ENCODE data around the gene CAMTA1. TPM values are rescaled to one million over a fixed set of nuclear protein-coding genes. Genes with fewer than 3 reads are reported as not detected.

CAMTA1 gene
- total RNA-seq, 2 donors from 2014 or later: 55.3 to 69.5 TPM

- DNase-seq (no peak), ATAC-seq (no peak)
- H3K27ac Mint-ChIP-seq: no peak overlapping the region
- H3K4me1 Mint-ChIP-seq: peaks cover 5% of the 10 kb centered on the region
- H3K27me3 Mint-ChIP-seq: peaks cover 36% of the 10 kb centered on the region
- H3K4me3 Mint-ChIP-seq: no peak overlapping the region
- no peaks in the 10 kb centered on the region for H3K9me3 ChIP-seq (ENCODE audit: control insufficient read depth, low read length, poor library complexity, severe bottlenecking)
- H3K36me3 Mint-ChIP-seq (ENCODE audit: low read depth): no peaks in the 10 kb centered on the region
Measured at GRCh38 chr1:7455796-7456721, 670.8 kb downstream of the CAMTA1 start.

GRCh38 chr1:7456722-7457082, 671.4 kb downstream of the CAMTA1 start:
- DNase-seq (no peak), ATAC-seq (no peak)
- Mint-ChIP-seq H3K4me1 (peaks cover 5% of the 10 kb centered on the region), H3K27ac (no peak overlapping the region), H3K4me3 (no peak overlapping the region), H3K27me3 (peaks cover 36% of the 10 kb centered on the region), H3K36me3 (ENCODE audit: low read depth) (no peaks in the 10 kb centered on the region)
- H3K9me3 ChIP-seq (ENCODE audit: control insufficient read depth, low read length, poor library complexity, severe bottlenecking): no peaks in the 10 kb centered on the region

- Mint-ChIP-seq H3K27ac (no peak overlapping the region), H3K27me3 (peaks cover 36% of the 10 kb centered on the region), H3K36me3 (ENCODE audit: low read depth) (no peaks in the 10 kb centered on the region), H3K4me1 (peaks cover 2% of the 10 kb centered on the region), H3K4me3 (no peak overlapping the region)
- DNase-seq (no peak), ATAC-seq (no peak)
- no peaks in the 10 kb centered on the region for H3K9me3 ChIP-seq (ENCODE audit: control insufficient read depth, low read length, poor library complexity, severe bottlenecking)
Measured at GRCh38 chr1:7457811-7458210, 672.6 kb downstream of the CAMTA1 start.

GRCh38 chr1:7458946-7459345, 673.7 kb downstream of the CAMTA1 start:
- Mint-ChIP-seq H3K4me3 (no peak overlapping the region), H3K4me1 (peaks cover 5% of the 10 kb centered on the region), H3K36me3 (ENCODE audit: low read depth) (no peaks in the 10 kb centered on the region), H3K27me3 (peaks cover 38% of the 10 kb centered on the region), H3K27ac (no peak overlapping the region)
- DNase-seq (no peak), ATAC-seq (no peak)
- H3K9me3 ChIP-seq (ENCODE audit: control insufficient read depth, low read length, poor library complexity, severe bottlenecking): no peaks in the 10 kb centered on the region

GRCh38 chr1:7459914-7460313, 674.7 kb downstream of the CAMTA1 start:
- no peak overlapping the region for H3K4me3 Mint-ChIP-seq
- no peaks in the 10 kb centered on the region for H3K9me3 ChIP-seq (ENCODE audit: control insufficient read depth, low read length, poor library complexity, severe bottlenecking)
- peaks cover 5% of the 10 kb centered on the region for H3K4me1 Mint-ChIP-seq
- no peaks in the 10 kb centered on the region for H3K36me3 Mint-ChIP-seq (ENCODE audit: low read depth)
- ATAC-seq (no peak), DNase-seq (no peak)
- H3K27me3 Mint-ChIP-seq: peaks cover 30% of the 10 kb centered on the region
- H3K27ac Mint-ChIP-seq: no peak overlapping the region

GRCh38 chr1:7460807-7461206, 675.6 kb downstream of the CAMTA1 start:
- Mint-ChIP-seq H3K36me3 (ENCODE audit: low read depth) (no peaks in the 10 kb centered on the region), H3K27me3 (peaks cover 33% of the 10 kb centered on the region), H3K27ac (no peak overlapping the region), H3K4me3 (no peak overlapping the region), H3K4me1 (peaks cover 5% of the 10 kb centered on the region)
- DNase-seq (no peak), ATAC-seq (no peak)
- no peaks in the 10 kb centered on the region for H3K9me3 ChIP-seq (ENCODE audit: control insufficient read depth, low read length, poor library complexity, severe bottlenecking)

- ATAC-seq (no peak), DNase-seq (no peak)
- H3K4me3 Mint-ChIP-seq: no peak overlapping the region
- H3K27ac Mint-ChIP-seq: no peak overlapping the region
- peaks cover 33% of the 10 kb centered on the region for H3K27me3 Mint-ChIP-seq
- H3K9me3 ChIP-seq (ENCODE audit: control insufficient read depth, low read length, poor library complexity, severe bottlenecking): no peaks in the 10 kb centered on the region
- peaks cover 5% of the 10 kb centered on the region for H3K4me1 Mint-ChIP-seq
- no peaks in the 10 kb centered on the region for H3K36me3 Mint-ChIP-seq (ENCODE audit: low read depth)
Measured at GRCh38 chr1:7462617-7463016, 677.4 kb downstream of the CAMTA1 start.

- Mint-ChIP-seq H3K4me1 (peaks cover 3% of the 10 kb centered on the region), H3K27ac (no peak overlapping the region), H3K4me3 (no peak overlapping the region), H3K27me3 (peaks cover 31% of the 10 kb centered on the region), H3K36me3 (ENCODE audit: low read depth) (no peaks in the 10 kb centered on the region)
- no peak for DNase-seq
- no peak for ATAC-seq
- no peaks in the 10 kb centered on the region for H3K9me3 ChIP-seq (ENCODE audit: control insufficient read depth, low read length, poor library complexity, severe bottlenecking)
Measured at GRCh38 chr1:7463526-7463925, 678.3 kb downstream of the CAMTA1 start.

GRCh38 chr1:7464736-7465135, 679.5 kb downstream of the CAMTA1 start:
- Mint-ChIP-seq H3K27me3 (peaks cover 35% of the 10 kb centered on the region), H3K4me3 (no peak overlapping the region), H3K4me1 (peaks cover 6% of the 10 kb centered on the region), H3K36me3 (ENCODE audit: low read depth) (peaks cover 1% of the 10 kb centered on the region), H3K27ac (no peak overlapping the region)
- H3K9me3 ChIP-seq (ENCODE audit: control insufficient read depth, low read length, poor library complexity, severe bottlenecking): no peaks in the 10 kb centered on the region
- ATAC-seq: no peak
- DNase-seq: no peak

- ATAC-seq: no peak
- peaks cover 6% of the 10 kb centered on the region for H3K4me1 Mint-ChIP-seq
- no peak overlapping the region for H3K27ac Mint-ChIP-seq
- peaks cover 43% of the 10 kb centered on the region for H3K27me3 Mint-ChIP-seq
- no peaks in the 10 kb centered on the region for H3K9me3 ChIP-seq (ENCODE audit: control insufficient read depth, low read length, poor library complexity, severe bottlenecking)
- no peak overlapping the region for H3K4me3 Mint-ChIP-seq
- no peak for DNase-seq
- peaks cover 2% of the 10 kb centered on the region for H3K36me3 Mint-ChIP-seq (ENCODE audit: low read depth)
Measured at GRCh38 chr1:7467476-7468175, 682.4 kb downstream of the CAMTA1 start.

- H3K4me3 Mint-ChIP-seq: no peak overlapping the region
- H3K27ac Mint-ChIP-seq: no peak overlapping the region
- H3K4me1 Mint-ChIP-seq: peaks cover 6% of the 10 kb centered on the region
- ATAC-seq (no peak), DNase-seq (no peak)
- no peaks in the 10 kb centered on the region for H3K9me3 ChIP-seq (ENCODE audit: control insufficient read depth, low read length, poor library complexity, severe bottlenecking)
- peaks cover 2% of the 10 kb centered on the region for H3K36me3 Mint-ChIP-seq (ENCODE audit: low read depth)
- H3K27me3 Mint-ChIP-seq: peaks cover 40% of the 10 kb centered on the region
Measured at GRCh38 chr1:7468248-7468647, 683.0 kb downstream of the CAMTA1 start.

- Mint-ChIP-seq H3K4me3 (no peak overlapping the region), H3K27me3 (peaks cover 36% of the 10 kb centered on the region), H3K4me1 (peaks cover 3% of the 10 kb centered on the region), H3K36me3 (ENCODE audit: low read depth) (peaks cover 2% of the 10 kb centered on the region), H3K27ac (no peak overlapping the region)
- DNase-seq (no peak), ATAC-seq (no peak)
- H3K9me3 ChIP-seq (ENCODE audit: control insufficient read depth, low read length, poor library complexity, severe bottlenecking): no peaks in the 10 kb centered on the region
Measured at GRCh38 chr1:7469255-7469938, 684.1 kb downstream of the CAMTA1 start.

GRCh38 chr1:7470904-7471638, 685.8 kb downstream of the CAMTA1 start:
- H3K27me3 Mint-ChIP-seq: peaks cover 30% of the 10 kb centered on the region
- DNase-seq (no peak), ATAC-seq (no peak)
- H3K4me1 Mint-ChIP-seq: peaks cover 3% of the 10 kb centered on the region
- no peaks in the 10 kb centered on the region for H3K9me3 ChIP-seq (ENCODE audit: control insufficient read depth, low read length, poor library complexity, severe bottlenecking)
- no peak overlapping the region for H3K4me3 Mint-ChIP-seq
- H3K27ac Mint-ChIP-seq: no peak overlapping the region
- peaks cover 2% of the 10 kb centered on the region for H3K36me3 Mint-ChIP-seq (ENCODE audit: low read depth)
